SW480 (cell line): ENCODE data around the gene IDH3B.
"Not testable (repeated sequence)": the region's sequence is repeated elsewhere in the genome, so short reads cannot be mapped to it uniquely, and the experiment has no call there.

Source experiments
- DNase-seq: peaks from one replicate; pipeline ENCODE4 v3.0.0-alpha.2; 2016; ENCODE audit warnings: low spot score

The IDH3B gene

DNA sequence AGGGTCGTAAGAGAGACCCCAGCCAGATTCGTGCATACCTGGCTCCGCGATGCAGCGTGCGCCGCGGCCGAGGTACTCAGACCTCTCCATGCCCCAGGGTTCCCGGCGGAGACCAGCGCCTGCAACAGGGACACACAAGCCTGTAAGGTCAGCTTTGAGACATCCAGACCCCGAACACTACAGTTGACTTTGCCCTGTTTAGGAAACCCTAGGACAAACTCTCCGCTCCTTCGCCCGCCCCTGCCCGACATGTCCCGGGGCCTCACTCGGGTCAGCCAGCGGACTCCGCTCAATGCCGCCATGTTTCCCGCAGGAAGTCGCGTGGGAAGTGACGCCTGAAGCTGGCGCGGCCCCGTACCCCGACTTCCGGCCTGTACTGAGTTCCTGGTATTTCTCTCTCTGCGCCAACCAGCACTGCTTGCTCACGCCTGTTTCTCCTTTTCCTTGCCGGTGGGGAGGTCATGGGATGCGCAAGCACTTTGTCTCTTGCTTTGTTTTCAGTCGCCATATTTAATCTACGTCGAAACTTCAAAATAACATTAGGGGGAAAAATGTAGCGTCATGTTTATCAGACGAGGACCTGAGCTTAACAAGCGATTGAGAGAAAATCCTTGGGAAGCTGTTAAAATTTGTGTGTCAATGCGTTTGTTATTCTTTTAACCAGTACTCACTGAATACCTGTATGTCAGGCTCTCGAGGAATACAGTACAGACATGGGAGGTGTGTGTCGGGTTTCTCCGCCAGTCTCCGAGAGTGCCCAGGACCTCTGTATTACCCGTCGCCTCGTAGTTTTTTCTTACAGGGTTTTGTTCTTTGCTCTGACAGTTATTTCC is at the start of gene IDH3B:
Gene IDH3B, minus strand, starts transcription at position 330 of the 833 bp plus-strand sequence. Its CDS starts 28 bp downstream, at position 302.
- peak; percentile 95 for DNase-seq

GRCh38 chr20:2713285-2713684 is 49.3 kb upstream of the IDH3B start:
- DNase-seq: peak; percentile 50

- no peak for DNase-seq
These were observed 45.4 kb upstream of the IDH3B start for GRCh38 chr20:2709205-2709981.

DNA sequence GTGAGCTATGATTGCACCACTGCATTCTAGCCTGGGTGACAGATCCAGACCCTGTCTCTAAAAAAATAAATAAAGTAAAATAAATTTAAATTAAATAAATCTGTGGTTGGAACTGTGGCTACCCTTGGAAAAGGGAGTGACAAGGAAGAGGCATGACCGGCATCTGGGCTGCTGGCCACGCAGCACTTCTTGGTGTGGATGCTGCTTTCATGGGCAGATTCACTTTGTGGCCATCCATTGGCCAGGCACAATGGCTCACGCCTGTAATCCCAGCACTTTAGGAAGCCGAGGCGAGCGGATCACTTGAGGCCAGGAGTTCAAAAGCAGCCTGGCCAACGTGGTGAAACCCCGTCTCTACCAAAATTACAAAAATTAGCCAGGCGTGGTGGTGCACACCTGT is 44.6 kb upstream of the IDH3B start:
- DNase-seq: no peak

- no peak for DNase-seq
These were observed 44.0 kb upstream of the IDH3B start for GRCh38 chr20:2708073-2708415.

DNA sequence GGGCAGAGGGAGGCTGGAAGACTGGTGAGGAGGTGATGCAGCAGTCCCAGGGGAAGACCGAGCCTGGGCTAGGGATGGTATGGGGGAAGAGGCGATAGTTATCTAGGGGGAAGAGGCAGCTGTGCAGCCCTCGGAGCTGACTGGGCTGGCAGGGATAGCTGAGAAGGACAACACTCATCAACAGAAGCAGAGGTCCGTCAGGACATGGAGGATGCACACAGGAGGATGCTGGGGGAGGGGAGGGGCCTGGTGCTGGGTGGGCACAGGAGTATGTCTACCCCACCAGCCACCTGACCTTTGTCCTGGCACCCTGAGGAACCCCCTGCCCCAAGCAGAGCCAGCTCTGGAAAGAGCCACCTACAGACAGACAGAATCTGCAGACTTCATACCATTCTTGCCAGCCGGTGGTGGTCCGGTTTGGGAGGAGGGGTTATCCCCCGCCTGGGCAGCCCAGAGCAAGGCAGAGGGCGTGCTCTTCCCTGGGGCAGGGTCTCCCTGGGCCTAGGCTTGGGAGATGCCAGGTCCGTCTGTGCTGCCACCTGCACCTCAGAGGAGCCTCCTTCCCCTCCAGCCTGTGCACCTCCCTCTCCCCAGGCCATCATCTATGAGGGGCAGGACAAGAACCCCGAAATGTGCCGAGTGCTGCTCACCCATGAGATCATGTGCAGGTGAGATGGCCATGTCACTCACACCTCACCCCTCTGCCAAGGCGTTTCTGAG is 43.5 kb upstream of the IDH3B start:
- no peak for DNase-seq

GRCh38 chr20:2706688-2707352 is 42.8 kb upstream of the IDH3B start:
- DNase-seq: no peak

DNA sequence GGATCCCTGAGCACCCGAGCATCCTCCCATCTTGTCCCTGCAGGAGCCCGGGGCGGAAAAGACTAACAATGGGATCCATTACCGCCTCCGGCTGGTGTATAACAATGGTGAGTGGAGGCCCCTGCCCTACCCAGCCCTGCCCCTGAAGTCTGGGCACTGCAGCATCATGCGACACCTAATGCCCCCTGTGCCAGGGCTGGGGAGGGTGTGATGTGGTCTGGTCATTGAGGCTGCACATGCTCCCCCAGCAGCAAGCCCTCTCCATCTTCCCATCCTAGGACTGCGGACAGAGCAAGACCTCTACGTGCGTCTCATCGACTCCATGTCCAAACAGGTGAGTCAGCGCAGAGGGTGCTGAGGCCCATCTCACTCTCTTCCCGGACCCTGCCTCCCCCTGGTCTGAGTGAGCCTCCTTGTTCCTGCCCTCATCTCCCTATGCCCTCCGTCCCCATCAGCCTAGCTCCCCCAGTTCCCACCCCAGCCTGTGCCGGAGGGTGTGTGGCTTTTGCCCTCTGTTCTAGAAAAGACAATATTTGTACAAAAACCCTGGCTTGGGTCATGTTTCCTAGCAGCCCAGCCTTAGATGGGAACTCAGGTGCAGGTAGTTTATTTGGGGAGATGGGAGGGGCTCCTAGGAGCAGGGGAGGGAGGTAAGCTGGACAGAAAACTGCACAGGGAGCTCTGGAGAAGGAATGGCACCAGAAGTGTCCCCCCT is 42.1 kb upstream of the IDH3B start:
- DNase-seq: no peak

GRCh38 chr20:2703716-2704475 is 39.9 kb upstream of the IDH3B start:
- DNase-seq: no peak

GRCh38 chr20:2701671-2702081 is 37.7 kb upstream of the IDH3B start:
- DNase-seq: no peak

DNA sequence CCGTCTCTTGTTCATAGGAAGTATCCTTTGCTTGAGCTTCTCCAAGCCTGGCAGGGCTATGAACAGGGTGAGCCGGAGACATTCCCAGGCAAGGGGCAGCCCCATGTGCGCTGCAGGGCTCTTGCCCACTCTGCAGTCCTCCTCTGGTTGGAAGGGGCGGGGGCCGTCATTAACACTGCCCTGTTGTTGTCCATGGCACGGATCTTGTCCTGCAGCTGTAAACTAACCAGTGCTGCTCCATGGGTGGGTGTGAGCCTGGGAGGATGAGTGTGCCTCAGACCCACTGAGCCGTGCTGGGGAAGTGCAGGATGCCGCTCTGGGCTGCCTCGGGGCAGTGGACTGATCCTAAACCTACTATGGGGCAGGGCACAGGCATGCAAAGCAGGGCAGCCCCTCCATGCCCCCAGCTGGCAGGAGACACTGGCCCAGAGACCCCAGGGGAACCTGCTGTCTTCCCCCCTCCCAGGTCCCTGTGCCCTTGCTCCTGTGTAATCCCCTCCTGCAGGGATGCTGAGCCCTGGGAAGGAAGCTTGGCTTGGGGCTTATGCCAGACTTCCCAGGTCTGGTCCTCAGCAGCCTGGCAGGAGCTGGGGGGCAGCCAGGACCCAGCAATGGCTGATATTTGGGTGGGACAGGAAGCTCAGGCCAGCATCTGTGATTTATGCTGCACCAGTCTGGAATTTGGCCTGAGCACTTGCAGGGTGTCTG is 37.1 kb upstream of the IDH3B start:
- no peak for DNase-seq

DNA sequence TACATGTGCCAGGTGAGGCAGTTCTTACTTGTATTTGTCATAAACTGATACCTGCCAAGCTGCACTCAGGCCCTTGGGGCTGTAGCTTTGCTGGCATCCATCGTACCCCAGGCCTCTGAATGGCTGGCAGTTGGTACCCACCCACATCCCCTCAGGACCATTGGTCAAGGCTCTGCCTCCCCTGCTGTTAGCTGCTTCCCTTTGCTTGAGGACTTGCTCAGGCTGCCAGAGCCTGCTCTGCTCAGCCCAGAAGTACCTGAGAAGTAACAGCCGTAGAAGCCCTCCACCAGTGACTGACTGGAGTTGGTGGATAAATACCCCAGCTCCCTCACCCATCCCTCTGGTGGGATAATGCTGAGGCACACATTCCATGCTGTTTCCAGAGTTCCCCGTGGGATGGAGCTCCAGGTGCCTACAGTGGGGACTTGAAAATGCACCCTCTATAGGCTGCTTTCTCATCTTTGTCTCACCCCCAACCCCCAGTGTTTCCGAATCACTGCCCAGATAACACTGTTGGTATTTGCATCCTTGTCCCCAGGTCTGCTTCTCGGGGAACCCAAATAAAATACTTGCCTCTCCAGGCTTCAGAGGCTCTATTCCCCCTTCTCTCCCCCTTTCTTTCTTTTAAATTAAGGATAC is 35.9 kb upstream of the IDH3B start:
- DNase-seq: no peak

DNA sequence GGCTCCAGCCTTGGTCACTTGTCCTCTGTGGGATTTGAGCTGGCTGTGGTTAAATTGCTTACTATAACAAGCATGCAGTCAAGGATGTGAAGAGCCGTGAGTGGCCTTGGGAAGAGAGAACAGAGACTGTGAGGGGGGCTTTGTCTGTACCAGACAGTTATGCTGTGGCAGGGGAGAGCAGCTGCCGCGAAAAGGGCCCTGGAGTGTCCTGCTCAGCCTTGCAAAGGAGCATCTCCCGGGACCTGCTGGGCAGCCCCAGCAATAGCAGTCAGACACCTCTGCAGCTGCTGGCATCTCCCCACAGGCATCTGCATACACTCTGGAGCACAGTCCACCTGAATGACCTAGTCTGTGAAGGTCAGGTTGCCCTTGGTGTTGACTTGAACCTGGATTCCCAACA is 34.9 kb upstream of the IDH3B start:
- no peak for DNase-seq

GRCh38 chr20:2698186-2698817 is 34.3 kb upstream of the IDH3B start:
- DNase-seq: no peak

DNA sequence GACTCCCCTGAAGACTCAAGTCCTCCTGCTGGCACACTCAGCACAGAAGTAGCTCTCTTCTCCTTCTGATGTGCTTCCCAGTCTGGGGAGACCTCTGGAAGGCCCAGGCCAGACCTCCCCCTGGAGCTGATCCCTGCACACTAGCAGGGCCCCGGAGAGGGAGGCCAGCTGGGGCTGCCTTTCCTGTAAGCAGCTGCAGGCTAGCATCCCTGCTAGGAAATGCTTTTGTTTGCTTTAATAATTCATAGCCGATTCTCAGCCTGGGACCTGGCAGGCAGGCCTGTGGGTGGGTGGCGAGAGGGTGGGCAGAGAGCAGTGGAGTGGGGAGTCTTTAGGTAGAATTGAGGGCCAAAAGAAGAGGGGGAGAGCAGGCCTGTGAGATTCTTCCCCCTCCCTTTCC is 33.8 kb upstream of the IDH3B start:
- no peak for DNase-seq

DNA sequence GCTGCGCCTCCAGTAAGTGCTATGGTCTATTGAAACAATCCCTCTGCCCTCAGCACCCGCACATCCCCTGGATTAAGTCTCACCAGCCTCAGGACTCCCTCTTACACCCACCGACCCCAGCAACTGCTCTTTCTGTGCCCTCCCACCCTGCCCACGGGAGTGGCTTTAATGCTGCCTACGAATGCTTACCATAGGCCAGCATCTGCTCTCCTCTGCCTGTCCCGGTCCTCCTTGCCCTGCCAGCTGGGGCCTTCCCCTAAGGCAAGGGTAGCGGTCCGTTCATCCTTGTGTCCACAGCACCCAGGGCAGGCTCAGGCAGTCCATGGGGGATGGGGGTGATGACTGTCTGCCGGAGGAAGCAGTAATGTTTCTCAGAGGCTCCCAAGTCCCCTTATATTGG is 32.6 kb upstream of the IDH3B start:
- no peak for DNase-seq

GRCh38 chr20:2695984-2696525 is 32.0 kb upstream of the IDH3B start:
- not testable (repeated sequence) for DNase-seq

GRCh38 chr20:2695206-2695983 is 31.4 kb upstream of the IDH3B start:
- no peak for DNase-seq
